Measurements from ENCODE around the gene SNTN.

GRCh38 chr3:63673111-63673510, 20.6 kb downstream of the SNTN start:
- no peak for TF ChIP-seq EZH2 (IDR thresholded peaks at IDR 0.05; ENCODE audit: borderline replicate concordance, low read depth, low read length, poor library complexity, severe bottlenecking)
- TF ChIP-seq CTCF (conservative IDR thresholded peaks at IDR 0.05; ENCODE audit: low read depth, low read length) = no peak

All from A673 (cell line).